BE2C (cell line): ENCODE results near the gene TTC33.

ENCODE experiments used
- DNase-seq: peaks from one replicate; pipeline ENCODE4 v3.0.0-alpha.2; 2020
- H3K27me3 ChIP-seq: fragments of 250-450 bp; sonication (Bioruptor Pico); 2 replicates; pipeline ENCODE4 v1.5.1; 2020; ENCODE audit warnings: mild to moderate bottlenecking
- H3K36me3 ChIP-seq: fragments of 250-450 bp; sonication (Bioruptor Pico); 2 replicates; pipeline ENCODE4 v1.5.1; 2020; ENCODE audit warnings: mild to moderate bottlenecking
- H3K4me1 ChIP-seq: fragments of 250-450 bp; sonication (Bioruptor Pico); 2 replicates; pipeline ENCODE4 v1.5.1; 2020
- H3K4me3 ChIP-seq: 2 replicates; pipeline ENCODE4 v1.5.1; 2011; ENCODE audit warnings: low read depth, low read length
- H3K9me3 ChIP-seq: fragments of 250-450 bp; sonication (Bioruptor Pico); 2 replicates; pipeline ENCODE4 v1.5.1; 2020
- TF ChIP-seq, protein P1 (sequence below): IDR thresholded peaks from 2 replicates; pipeline ENCODE4 v1.5.1; 2012; ENCODE audit warnings: mild to moderate bottlenecking, low read depth, low read length

Gene TTC33

DNA sequence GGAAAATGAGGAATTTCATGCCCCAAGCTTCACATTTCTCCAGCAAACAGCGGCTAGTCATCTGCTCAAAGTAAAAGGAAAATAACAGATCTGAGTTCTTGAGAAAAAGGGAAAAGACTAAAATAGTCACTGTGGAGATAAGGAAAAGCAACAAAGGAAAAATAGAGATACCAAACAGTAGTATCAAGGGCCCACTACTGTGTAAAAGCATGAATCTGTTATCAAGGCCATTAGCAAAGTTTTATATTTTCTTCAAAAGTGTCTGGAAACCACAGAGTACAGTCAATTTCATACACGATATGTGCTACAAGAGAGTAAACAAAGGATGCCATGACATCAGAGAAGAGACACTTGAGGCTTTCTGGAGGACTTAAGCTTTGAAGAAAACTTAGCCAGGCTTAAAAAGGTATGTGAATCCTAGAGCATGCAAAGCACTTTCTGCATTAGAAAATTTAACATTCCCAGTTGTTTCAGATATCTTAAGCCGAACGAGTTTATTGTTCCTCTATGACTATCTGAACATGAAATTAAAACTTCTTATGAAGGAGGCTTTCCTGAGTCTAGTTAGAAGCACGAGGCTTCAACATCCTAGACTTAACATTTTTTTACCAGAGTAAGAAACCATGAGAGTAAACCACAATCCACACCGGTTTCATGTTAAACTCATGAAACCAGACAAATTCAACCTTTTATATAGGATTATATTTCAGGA, 1.2 kb downstream of the TTC33 start:
- no peak for DNase-seq
- H3K4me3 ChIP-seq = peak overlapping the region; percentile 92
- H3K9me3 ChIP-seq = no peaks in the 10 kb centered on the region
- TF ChIP-seq, protein P1, sequence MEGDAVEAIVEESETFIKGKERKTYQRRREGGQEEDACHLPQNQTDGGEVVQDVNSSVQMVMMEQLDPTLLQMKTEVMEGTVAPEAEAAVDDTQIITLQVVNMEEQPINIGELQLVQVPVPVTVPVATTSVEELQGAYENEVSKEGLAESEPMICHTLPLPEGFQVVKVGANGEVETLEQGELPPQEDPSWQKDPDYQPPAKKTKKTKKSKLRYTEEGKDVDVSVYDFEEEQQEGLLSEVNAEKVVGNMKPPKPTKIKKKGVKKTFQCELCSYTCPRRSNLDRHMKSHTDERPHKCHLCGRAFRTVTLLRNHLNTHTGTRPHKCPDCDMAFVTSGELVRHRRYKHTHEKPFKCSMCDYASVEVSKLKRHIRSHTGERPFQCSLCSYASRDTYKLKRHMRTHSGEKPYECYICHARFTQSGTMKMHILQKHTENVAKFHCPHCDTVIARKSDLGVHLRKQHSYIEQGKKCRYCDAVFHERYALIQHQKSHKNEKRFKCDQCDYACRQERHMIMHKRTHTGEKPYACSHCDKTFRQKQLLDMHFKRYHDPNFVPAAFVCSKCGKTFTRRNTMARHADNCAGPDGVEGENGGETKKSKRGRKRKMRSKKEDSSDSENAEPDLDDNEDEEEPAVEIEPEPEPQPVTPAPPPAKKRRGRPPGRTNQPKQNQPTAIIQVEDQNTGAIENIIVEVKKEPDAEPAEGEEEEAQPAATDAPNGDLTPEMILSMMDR = no peak
- H3K27me3 ChIP-seq = no peaks in the 10 kb centered on the region
- H3K36me3 ChIP-seq = no peaks in the 10 kb centered on the region
- no peaks in the 10 kb centered on the region for H3K4me1 ChIP-seq

DNA sequence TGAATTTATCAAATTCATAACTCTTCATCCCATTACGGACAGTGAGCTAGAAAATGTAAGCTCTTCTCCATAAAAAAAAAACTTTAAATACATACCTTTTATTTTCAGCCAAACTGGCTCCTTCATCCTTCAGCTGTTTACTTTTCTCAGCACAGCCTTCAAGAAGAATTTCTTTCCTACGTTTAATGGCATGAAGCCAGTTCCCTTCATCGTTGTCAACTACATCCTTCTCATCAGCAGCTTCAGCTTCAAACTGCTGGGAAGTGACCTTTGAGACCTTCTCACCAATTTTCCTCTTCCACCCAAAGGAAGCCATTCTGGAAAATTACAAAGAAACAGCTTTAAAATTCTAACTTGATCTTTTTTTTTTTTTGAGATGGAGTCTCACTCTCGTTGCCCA, 9.1 kb downstream of the TTC33 start:
- Histone ChIP-seq H3K27me3 (no peaks in the 10 kb centered on the region), H3K36me3 (no peaks in the 10 kb centered on the region), H3K4me3 (no peak overlapping the region), H3K4me1 (no peaks in the 10 kb centered on the region), H3K9me3 (no peaks in the 10 kb centered on the region)
- no peak for DNase-seq
- TF ChIP-seq, protein P1 = no peak

- TF ChIP-seq, protein P1 = no peak
- H3K27me3 ChIP-seq = no peaks in the 10 kb centered on the region
- H3K4me3 ChIP-seq = no peak overlapping the region
- H3K36me3 ChIP-seq = peaks cover 6% of the 10 kb centered on the region
- no peaks in the 10 kb centered on the region for H3K9me3 ChIP-seq
- no peak for DNase-seq
- no peaks in the 10 kb centered on the region for H3K4me1 ChIP-seq
Measured at GRCh38 chr5:40743771-40744170, 12.0 kb downstream of the TTC33 start.

DNA sequence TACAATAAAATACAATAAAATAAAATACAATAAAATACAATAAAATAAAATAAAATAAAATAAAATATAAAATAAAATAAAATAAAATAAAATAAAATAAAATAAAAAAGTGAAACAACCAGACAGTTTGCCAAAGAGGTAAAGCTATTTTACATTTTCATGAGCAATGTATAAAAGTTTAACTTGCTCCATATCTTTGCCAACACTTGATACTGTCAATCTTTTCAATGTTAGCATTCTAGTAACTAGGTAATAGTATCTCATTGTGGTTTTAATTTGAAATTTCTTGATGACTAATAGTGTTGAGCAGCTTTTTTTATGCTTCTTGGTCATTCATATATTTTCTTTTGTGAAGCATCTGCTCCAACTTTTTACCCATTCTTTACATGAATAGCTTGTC, 17.3 kb downstream of the TTC33 start:
- no peaks in the 10 kb centered on the region for H3K9me3 ChIP-seq
- H3K4me1 ChIP-seq = no peaks in the 10 kb centered on the region
- peaks cover 6% of the 10 kb centered on the region for H3K36me3 ChIP-seq
- H3K4me3 ChIP-seq = no peak overlapping the region
- no peak for DNase-seq
- TF ChIP-seq, protein P1 = no peak
- H3K27me3 ChIP-seq = no peaks in the 10 kb centered on the region

- no peaks in the 10 kb centered on the region for H3K27me3 ChIP-seq
- no peaks in the 10 kb centered on the region for H3K9me3 ChIP-seq
- no peaks in the 10 kb centered on the region for H3K4me1 ChIP-seq
- H3K4me3 ChIP-seq = no peak overlapping the region
- peaks cover 3% of the 10 kb centered on the region for H3K36me3 ChIP-seq
- TF ChIP-seq, protein P1 = peak; percentile 76
- no peak for DNase-seq
Measured at GRCh38 chr5:40736103-40736875, 19.5 kb downstream of the TTC33 start.

DNA sequence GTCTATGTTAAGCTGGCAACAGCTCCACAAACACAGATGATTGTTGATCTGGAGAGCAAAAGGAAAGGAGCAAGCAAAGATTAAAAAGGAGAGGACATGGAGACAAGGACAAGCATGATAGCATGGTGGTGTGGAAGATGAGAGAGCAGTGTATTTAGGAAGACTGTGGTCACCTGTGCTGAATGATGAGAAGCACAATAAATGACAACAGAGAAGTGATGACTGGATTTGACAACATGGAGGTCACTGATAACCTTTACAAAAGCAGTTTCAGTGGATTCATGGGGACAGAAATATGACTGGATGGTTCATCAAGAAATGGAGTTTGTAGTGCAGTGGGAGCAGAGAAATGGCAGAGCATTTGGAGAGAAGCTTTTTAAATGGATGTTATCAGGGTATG, 20.2 kb downstream of the TTC33 start:
- H3K9me3 ChIP-seq = no peaks in the 10 kb centered on the region
- TF ChIP-seq, protein P1 = no peak
- no peaks in the 10 kb centered on the region for H3K4me1 ChIP-seq
- DNase-seq = no peak
- no peaks in the 10 kb centered on the region for H3K27me3 ChIP-seq
- H3K4me3 ChIP-seq = no peak overlapping the region
- H3K36me3 ChIP-seq = no peaks in the 10 kb centered on the region
